Body of pancreas (tissue), 4 donors: Measurements from ENCODE around the gene RALGPS2. TPM values are rescaled to one million over a fixed set of nuclear protein-coding genes. Genes with fewer than 3 reads are reported as not detected.

Experiments
- ATAC-seq: fragments of 150-250 bp; one replicate; pipeline ENCODE4 v1.9.1; 2016
- DNase-seq, 4 donors: peaks; one replicate each; pipeline ENCODE4 v3.0.0-alpha.2; 2019
- H3K27ac ChIP-seq, 4 donors: fragments of 200-600 bp; sonication (generic); 1 replicate in 3 of 4; 2 replicates in 1 of 4; pipeline versions ENCODE4 v1.5.1 to v1.6.1; 2016 to 2019; ENCODE audit warnings: mild to moderate bottlenecking in 1 of 4, mixed read lengths in 1 of 4, moderate library complexity in 1 of 4
- H3K27me3 ChIP-seq, 2 donors: fragments of 200-600 bp; sonication (generic); one replicate each; pipeline ENCODE4 v1.6.0; 2016; ENCODE audit warnings: mild to moderate bottlenecking in 1 of 2
- H3K36me3 ChIP-seq, 2 donors: fragments of 200-600 bp; sonication (generic); replicated peaks in 1 of 2; 2 replicates each; pipeline ENCODE4 v1.5.1; 2016; ENCODE audit warnings: low read depth in 2 of 2; ENCODE audit not compliant: insufficient read depth in 1 of 2
- H3K4me1 ChIP-seq: fragments of 200-600 bp; sonication (generic); one replicate; pipeline ENCODE4 v1.6.0; 2016
- H3K4me3 ChIP-seq, 2 donors: fragments of 200-600 bp; sonication (generic); 1 replicate in 1 of 2; 2 replicates in 1 of 2; pipeline ENCODE4 v1.5.1; 2016 to 2019
- H3K9me3 ChIP-seq, 3 donors: fragments of 200-600 bp; sonication (generic); 1 replicate in 2 of 3; 2 replicates in 1 of 3; pipeline ENCODE4 v1.5.1; 2016
- CTCF ChIP-seq, 7 experiments: fragments of 450-650 bp in 4 of 7; fragments of 200-600 bp in 3 of 7; sonication (generic) in 3 of 7; IDR thresholded peaks; one replicate each; pipeline ENCODE4 v1.5.1; 2016 to 2019; ENCODE audit warnings: antibody characterized with exemption in 7 of 7
- POLR2A ChIP-seq, 3 donors: fragments of 450-650 bp; IDR thresholded peaks; one replicate each; pipeline ENCODE4 v1.6.1; 2016; ENCODE audit warnings: antibody characterized with exemption in 3 of 3, mild to moderate bottlenecking in 2 of 3
- WGBS, 2 donors: methylation state at CpG; one replicate each; pipeline ENCODE4 v1.1.5; 2017; 5-methylcytosine and 5-hydroxymethylcytosine counted together
- intact Hi-C: fragments of 100-400 bp; cut with DNase I; formaldehyde crosslinking; loops from one replicate; pipeline ENCODE4 v1.15.1; 2023
- total RNA-seq, 2 donors: library from RNA; depleted of rRNA; stranded (reverse); fragments of >200 nt; gene quantifications; one replicate each; pipeline ENCODE4 v1.1.0, GENCODE V29; 2016

RALGPS2 gene
- total RNA-seq, 2 donors from 2014 or later, result 9.1 to 10.9 TPM

- WGBS, 2 donors, result 73 to 80% methylated on average over 4 to 9 of the region's 9 CpGs
- DNase-seq, result no peak
- no peak overlapping the region for H3K27ac ChIP-seq
- peaks cover 4% of the 10 kb centered on the region for H3K4me1 ChIP-seq
- no peaks in the 10 kb centered on the region for H3K9me3 ChIP-seq
- TF ChIP-seq POLR2A (IDR thresholded peaks at IDR 0.05), result no peak
- no peak for TF ChIP-seq CTCF (IDR thresholded peaks at IDR 0.05)
- no peaks in the 10 kb centered on the region for H3K36me3 ChIP-seq
- no peak for ATAC-seq
- H3K4me3 ChIP-seq, result no peak overlapping the region
- intact Hi-C loops, result no loop called here
- H3K27me3 ChIP-seq, result no peaks in the 10 kb centered on the region
Observed at GRCh38 chr1:178958491-178958890, 233.4 kb downstream of the RALGPS2 start.

GRCh38 chr1:178959543-178960460 lies 234.8 kb downstream of the RALGPS2 start:
- TF ChIP-seq POLR2A (IDR thresholded peaks at IDR 0.05) (no peak), CTCF (IDR thresholded peaks at IDR 0.05) (no peak)
- ATAC-seq (no peak), DNase-seq (no peak)
- H3K4me3 ChIP-seq, result no peak overlapping the region
- H3K27ac ChIP-seq, result no peak overlapping the region
- 78 to 82% methylated on average over 17 of the region's 17 CpGs for WGBS, 2 donors
- no peaks in the 10 kb centered on the region for H3K36me3 ChIP-seq
- no peaks in the 10 kb centered on the region for H3K27me3 ChIP-seq
- intact Hi-C loops, result no loop called here
- no peaks in the 10 kb centered on the region for H3K4me1 ChIP-seq
- no peaks in the 10 kb centered on the region for H3K9me3 ChIP-seq

- Histone ChIP-seq H3K36me3 (no peaks in the 10 kb centered on the region), H3K9me3 (no peaks in the 10 kb centered on the region), H3K27ac (no peak overlapping the region), H3K4me1 (no peaks in the 10 kb centered on the region), H3K27me3 (no peaks in the 10 kb centered on the region), H3K4me3 (no peak overlapping the region)
- TF ChIP-seq CTCF (IDR thresholded peaks at IDR 0.05) (no peak), POLR2A (IDR thresholded peaks at IDR 0.05) (no peak)
- WGBS, 2 donors, result 66 to 70% methylated on average over 9 of the region's 9 CpGs
- DNase-seq, result no peak
- intact Hi-C loops, result no loop called here
- ATAC-seq, result no peak
Observed at GRCh38 chr1:178960482-178961240, 235.6 kb downstream of the RALGPS2 start.

GRCh38 chr1:178961331-178961730 lies 236.3 kb downstream of the RALGPS2 start:
- Histone ChIP-seq H3K4me3 (no peak overlapping the region), H3K27ac (no peak overlapping the region), H3K36me3 (no peaks in the 10 kb centered on the region), H3K9me3 (no peaks in the 10 kb centered on the region), H3K27me3 (no peaks in the 10 kb centered on the region), H3K4me1 (no peaks in the 10 kb centered on the region)
- no peak for DNase-seq
- ATAC-seq, result no peak
- 87 to 95% methylated on average over 1 to 4 of the region's 4 CpGs for whole genome bisulfite sequencing, 2 donors
- TF ChIP-seq POLR2A (IDR thresholded peaks at IDR 0.05) (no peak), CTCF (IDR thresholded peaks at IDR 0.05) (no peak)
- intact Hi-C loops, result no loop called here
